ENCODE measurements around the gene IQGAP2. TPM values are rescaled to one million over a fixed set of nuclear protein-coding genes. Genes with fewer than 3 reads are reported as not detected.

Gene IQGAP2
- total RNA-seq, 1 donor from 2014 or later, result 14.2 TPM

DNA sequence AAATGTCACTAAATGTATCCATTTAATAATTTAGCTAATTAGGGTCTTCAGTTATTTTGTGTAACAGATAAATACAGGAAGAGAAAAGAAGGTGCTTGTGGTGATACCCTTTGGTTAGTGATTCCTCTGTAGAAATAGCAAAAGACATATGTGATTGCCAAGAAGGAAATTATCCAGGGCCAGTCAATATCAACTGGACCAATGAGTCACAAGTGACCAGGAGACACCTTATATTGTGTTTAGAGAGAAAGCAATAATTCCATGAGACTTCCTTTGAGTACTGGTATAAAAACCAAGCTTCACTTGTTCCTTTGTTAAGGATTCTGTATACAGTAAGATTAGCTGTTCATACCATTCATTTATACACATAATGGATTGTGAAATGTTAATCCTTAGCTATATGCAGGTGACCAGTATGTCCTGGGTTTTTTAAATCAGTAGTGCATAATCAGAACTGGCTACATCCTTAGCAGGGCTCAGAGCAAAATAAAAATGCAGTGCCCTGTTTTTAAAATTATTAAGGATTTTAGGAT, 301.1 kb downstream of the IQGAP2 start:
- Mint-ChIP-seq H3K27me3 (ENCODE audit: low read depth) (no peaks in the 10 kb centered on the region), H3K36me3 (ENCODE audit: low read depth) (peaks cover under 1% of the 10 kb centered on the region), H3K4me1 (no peaks in the 10 kb centered on the region), H3K4me3 (no peak overlapping the region), H3K27ac (ENCODE audit: unreplicated experiment) (no peak overlapping the region), H3K9me3 (no peaks in the 10 kb centered on the region)
- no peak for DNase-seq (ENCODE audit: low read depth, low spot score)
- TF ChIP-seq, protein P1, sequence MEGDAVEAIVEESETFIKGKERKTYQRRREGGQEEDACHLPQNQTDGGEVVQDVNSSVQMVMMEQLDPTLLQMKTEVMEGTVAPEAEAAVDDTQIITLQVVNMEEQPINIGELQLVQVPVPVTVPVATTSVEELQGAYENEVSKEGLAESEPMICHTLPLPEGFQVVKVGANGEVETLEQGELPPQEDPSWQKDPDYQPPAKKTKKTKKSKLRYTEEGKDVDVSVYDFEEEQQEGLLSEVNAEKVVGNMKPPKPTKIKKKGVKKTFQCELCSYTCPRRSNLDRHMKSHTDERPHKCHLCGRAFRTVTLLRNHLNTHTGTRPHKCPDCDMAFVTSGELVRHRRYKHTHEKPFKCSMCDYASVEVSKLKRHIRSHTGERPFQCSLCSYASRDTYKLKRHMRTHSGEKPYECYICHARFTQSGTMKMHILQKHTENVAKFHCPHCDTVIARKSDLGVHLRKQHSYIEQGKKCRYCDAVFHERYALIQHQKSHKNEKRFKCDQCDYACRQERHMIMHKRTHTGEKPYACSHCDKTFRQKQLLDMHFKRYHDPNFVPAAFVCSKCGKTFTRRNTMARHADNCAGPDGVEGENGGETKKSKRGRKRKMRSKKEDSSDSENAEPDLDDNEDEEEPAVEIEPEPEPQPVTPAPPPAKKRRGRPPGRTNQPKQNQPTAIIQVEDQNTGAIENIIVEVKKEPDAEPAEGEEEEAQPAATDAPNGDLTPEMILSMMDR (conservative IDR thresholded peaks at IDR 0.05), result no peak

DNA sequence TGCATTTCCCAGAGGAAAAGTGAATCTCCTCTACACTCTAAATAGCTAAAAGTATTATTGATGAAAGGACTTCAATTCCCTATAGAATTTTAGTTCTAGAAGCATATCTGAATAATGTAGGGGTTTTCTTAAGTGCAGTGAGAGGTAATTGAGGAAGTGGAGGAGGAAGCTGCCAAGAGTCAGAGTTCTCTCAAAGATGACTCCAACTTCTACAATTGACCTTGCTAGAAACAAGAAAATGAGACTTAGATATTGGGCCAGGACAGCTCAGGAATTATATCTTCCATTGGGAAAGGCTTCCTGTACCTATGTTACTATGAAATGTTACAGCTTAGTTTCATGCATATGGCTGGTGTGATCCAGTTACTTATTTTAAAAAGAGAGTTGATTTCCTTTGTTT, 302.5 kb downstream of the IQGAP2 start:
- Mint-ChIP-seq H3K36me3 (ENCODE audit: low read depth) (no peaks in the 10 kb centered on the region), H3K4me3 (no peak overlapping the region), H3K4me1 (no peaks in the 10 kb centered on the region), H3K9me3 (no peaks in the 10 kb centered on the region), H3K27me3 (ENCODE audit: low read depth) (no peaks in the 10 kb centered on the region), H3K27ac (ENCODE audit: unreplicated experiment) (no peak overlapping the region)
- TF ChIP-seq, protein P1 (conservative IDR thresholded peaks at IDR 0.05), result no peak
- DNase-seq (ENCODE audit: low read depth, low spot score), result no peak

DNA sequence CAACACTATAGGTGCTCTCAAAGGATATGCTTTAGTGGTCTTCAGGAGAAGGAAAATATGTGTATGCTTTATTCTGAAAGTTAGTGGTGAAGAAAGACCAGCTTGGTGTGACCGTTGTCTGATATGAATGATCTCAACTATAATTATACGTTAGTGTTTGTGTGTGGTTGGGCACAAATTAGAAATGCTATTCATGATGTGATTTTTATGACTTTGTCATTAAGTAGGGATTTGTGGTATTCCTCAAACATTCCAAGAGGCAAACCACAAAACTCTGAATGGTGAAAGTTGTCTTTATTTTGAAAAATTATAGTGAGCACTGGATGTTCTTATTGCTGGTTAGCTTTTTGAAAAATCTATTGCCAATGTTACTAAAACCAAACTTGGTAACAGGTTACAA, 306.7 kb downstream of the IQGAP2 start:
- H3K9me3 Mint-ChIP-seq, result no peaks in the 10 kb centered on the region
- H3K4me3 Mint-ChIP-seq, result no peak overlapping the region
- H3K27me3 Mint-ChIP-seq (ENCODE audit: low read depth), result peaks cover 20% of the 10 kb centered on the region
- no peaks in the 10 kb centered on the region for H3K4me1 Mint-ChIP-seq
- TF ChIP-seq, protein P1 (conservative IDR thresholded peaks at IDR 0.05), result no peak
- no peak overlapping the region for H3K27ac Mint-ChIP-seq (ENCODE audit: unreplicated experiment)
- no peaks in the 10 kb centered on the region for H3K36me3 Mint-ChIP-seq (ENCODE audit: low read depth)
- DNase-seq (ENCODE audit: low read depth, low spot score), result no peak

DNA sequence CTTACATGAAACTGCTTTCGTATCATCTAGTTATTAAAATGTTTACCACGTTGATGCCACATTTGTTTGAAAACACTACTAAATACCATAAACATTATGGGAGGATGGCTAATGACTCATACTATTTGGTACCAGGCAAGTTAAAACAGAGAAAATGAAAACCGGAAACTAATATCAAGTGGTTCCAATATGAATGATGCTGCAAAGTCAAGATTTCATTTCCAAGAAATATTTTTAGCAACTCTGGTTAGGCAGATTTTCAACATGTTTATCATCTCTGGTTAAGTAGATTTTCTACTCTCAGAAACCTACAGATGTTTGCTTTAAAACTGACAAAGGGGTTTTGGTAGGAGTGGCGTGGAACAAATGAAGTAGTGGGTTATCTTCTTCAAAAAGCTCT, 307.9 kb downstream of the IQGAP2 start:
- TF ChIP-seq, protein P1 (conservative IDR thresholded peaks at IDR 0.05), result no peak
- Mint-ChIP-seq H3K36me3 (ENCODE audit: low read depth) (no peaks in the 10 kb centered on the region), H3K4me1 (no peaks in the 10 kb centered on the region), H3K9me3 (no peaks in the 10 kb centered on the region), H3K27ac (ENCODE audit: unreplicated experiment) (no peak overlapping the region), H3K27me3 (ENCODE audit: low read depth) (peaks cover 29% of the 10 kb centered on the region), H3K4me3 (no peak overlapping the region)
- no peak for DNase-seq (ENCODE audit: low read depth, low spot score)

DNA sequence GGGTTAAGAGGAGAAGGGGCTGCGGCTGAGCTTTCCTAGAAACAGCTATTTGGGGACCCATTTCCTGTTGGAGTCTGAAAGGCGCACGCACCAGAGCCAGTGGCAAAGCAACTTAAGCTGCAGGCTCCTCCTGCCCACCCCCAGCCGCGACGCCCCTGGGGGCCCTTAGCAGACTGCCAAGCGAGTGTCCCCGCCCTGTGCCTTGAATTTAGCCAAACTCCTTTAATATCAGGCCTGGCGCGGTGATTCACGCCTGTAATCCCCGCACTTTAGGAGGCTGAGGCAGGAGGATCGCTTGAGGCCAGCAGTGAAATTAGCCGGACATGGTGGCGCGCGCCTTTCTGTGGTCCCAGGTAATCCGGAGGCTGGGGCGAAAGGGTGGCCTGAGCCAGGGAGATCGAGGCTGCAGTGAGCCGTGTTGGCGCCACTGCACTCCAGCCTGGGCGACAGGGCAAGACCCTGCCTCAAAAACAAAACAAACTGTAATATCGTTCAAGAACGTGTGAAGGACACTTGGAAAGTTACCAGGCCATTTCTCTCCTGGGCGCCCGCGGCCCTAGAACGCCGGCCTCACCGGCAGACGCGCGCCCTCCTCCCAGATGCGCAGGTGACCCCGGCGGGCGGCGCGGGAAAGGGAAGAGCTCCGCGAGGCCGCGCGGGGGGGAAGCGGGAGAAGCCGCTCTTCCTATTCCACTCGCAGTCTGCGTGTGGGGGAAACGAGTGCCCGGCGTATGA, 311.8 kb downstream of the IQGAP2 start:
- H3K4me3 Mint-ChIP-seq, result peak overlapping the region; percentile 95
- no peak overlapping the region for H3K27ac Mint-ChIP-seq (ENCODE audit: unreplicated experiment)

More for the DNA sequence above, 311.8 kb downstream of the IQGAP2 start:
- peaks cover 3% of the 10 kb centered on the region for H3K36me3 Mint-ChIP-seq (ENCODE audit: low read depth)
- TF ChIP-seq, protein P1 (conservative IDR thresholded peaks at IDR 0.05), result no peak
- H3K9me3 Mint-ChIP-seq, result no peaks in the 10 kb centered on the region
- no peak for DNase-seq (ENCODE audit: low read depth, low spot score)
- peaks cover 24% of the 10 kb centered on the region for H3K4me1 Mint-ChIP-seq
- peaks cover 33% of the 10 kb centered on the region for H3K27me3 Mint-ChIP-seq (ENCODE audit: low read depth)

All from neural crest cell (in vitro differentiated cells).